ENCODE measurements around the gene ZBTB47. TPM values are rescaled to one million over a fixed set of nuclear protein-coding genes. Genes with fewer than 3 reads are reported as not detected.

The ZBTB47 gene
- total RNA-seq, 2 donors from 2014 or later: 92.4 to 129 TPM

- H3K4me3 ChIP-seq: no peak overlapping the region
- peak overlapping the region; percentile 83 to 87 for H3K27ac ChIP-seq
- peaks cover 0 to 23% of the 10 kb centered on the region in 2 donors for H3K4me1 ChIP-seq
- TF ChIP-seq, protein P1, sequence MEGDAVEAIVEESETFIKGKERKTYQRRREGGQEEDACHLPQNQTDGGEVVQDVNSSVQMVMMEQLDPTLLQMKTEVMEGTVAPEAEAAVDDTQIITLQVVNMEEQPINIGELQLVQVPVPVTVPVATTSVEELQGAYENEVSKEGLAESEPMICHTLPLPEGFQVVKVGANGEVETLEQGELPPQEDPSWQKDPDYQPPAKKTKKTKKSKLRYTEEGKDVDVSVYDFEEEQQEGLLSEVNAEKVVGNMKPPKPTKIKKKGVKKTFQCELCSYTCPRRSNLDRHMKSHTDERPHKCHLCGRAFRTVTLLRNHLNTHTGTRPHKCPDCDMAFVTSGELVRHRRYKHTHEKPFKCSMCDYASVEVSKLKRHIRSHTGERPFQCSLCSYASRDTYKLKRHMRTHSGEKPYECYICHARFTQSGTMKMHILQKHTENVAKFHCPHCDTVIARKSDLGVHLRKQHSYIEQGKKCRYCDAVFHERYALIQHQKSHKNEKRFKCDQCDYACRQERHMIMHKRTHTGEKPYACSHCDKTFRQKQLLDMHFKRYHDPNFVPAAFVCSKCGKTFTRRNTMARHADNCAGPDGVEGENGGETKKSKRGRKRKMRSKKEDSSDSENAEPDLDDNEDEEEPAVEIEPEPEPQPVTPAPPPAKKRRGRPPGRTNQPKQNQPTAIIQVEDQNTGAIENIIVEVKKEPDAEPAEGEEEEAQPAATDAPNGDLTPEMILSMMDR (IDR thresholded peaks at IDR 0.05): no peak
- H3K9me3 ChIP-seq: no peaks in the 10 kb centered on the region
- no peaks in the 10 kb centered on the region for H3K36me3 ChIP-seq
- no peaks in the 10 kb centered on the region for H3K27me3 ChIP-seq
- DNase-seq (ENCODE audit: low spot score): no peak
Measured at GRCh38 chr3:42684632-42685362, 31.3 kb downstream of the ZBTB47 start.

DNA sequence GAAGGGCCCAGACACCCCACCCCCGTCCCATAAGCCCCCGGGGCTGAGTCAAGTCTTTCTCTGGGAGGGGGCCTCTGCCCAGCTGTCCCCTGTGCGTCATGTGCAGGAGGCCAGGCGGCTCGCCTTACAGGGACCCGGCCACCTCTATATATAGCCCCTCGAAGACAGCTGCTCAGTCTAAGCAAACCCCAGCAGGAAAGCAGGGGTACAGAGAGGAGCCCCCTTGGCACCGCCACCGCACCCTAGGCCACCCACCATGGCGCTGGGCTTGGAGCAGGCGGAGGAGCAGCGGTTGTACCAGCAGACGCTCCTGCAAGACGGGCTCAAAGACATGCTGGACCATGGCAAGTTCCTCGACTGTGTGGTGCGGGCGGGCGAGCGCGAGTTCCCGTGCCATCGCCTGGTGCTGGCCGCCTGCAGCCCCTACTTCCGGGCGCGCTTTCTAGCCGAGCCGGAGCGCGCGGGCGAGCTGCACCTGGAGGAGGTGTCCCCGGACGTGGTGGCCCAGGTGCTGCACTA is 31.9 kb downstream of the ZBTB47 start, which contains the start of gene KLHL40:
KLHL40 (plus strand) TSS at position 175 of the 519 bp plus-strand sequence; CDS start at position 257, 82 bp downstream.
- no peaks in the 10 kb centered on the region for H3K9me3 ChIP-seq
- no peaks in the 10 kb centered on the region for H3K36me3 ChIP-seq
- peaks cover 0 to 23% of the 10 kb centered on the region in 2 donors for H3K4me1 ChIP-seq
- peak within 1 kb of the TSS; percentile 83 to 87 for H3K27ac ChIP-seq
- peak within 1 kb of the TSS in 1 of 2 donors; percentile 22 for H3K4me3 ChIP-seq
- TF ChIP-seq, protein P1 (IDR thresholded peaks at IDR 0.05): no peak
- no peak for DNase-seq (ENCODE audit: low spot score)
- H3K27me3 ChIP-seq: no peaks in the 10 kb centered on the region

DNA sequence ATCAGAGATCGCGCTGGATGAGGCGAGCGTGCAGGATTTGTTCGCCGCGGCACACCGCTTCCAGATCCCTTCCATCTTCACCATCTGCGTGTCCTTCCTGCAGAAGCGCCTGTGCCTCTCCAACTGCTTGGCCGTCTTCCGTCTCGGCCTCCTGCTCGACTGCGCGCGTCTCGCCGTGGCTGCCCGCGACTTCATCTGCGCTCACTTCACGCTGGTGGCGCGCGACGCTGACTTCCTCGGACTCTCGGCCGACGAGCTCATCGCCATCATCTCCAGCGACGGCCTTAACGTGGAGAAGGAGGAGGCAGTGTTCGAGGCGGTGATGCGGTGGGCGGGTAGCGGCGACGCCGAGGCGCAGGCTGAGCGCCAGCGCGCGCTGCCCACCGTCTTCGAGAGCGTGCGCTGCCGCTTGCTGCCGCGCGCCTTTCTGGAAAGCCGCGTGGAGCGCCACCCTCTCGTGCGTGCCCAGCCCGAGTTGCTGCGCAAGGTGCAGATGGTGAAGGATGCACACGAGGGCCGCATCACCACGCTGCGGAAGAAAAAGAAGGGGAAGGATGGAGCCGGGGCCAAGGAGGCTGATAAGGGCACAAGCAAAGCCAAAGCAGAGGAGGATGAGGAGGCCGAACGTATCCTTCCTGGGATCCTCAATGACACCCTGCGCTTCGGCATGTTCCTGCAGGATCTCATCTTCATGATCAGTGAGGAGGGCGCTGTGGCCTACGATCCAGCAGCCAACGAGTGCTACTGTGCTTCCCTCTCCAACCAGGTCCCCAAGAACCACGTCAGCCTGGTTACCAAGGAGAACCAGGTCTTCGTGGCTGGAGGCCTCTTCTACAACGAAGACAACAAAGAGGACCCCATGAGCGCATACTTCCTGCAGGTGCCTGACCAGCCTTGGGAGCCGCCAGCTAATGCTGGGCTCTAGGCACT is 32.7 kb downstream of the ZBTB47 start:
- H3K4me1 ChIP-seq: peaks cover 0 to 23% of the 10 kb centered on the region in 2 donors
- peak overlapping the region; percentile 83 to 87 for H3K27ac ChIP-seq
- no peaks in the 10 kb centered on the region for H3K36me3 ChIP-seq
- H3K9me3 ChIP-seq: no peaks in the 10 kb centered on the region
- H3K27me3 ChIP-seq: no peaks in the 10 kb centered on the region
- no peak for DNase-seq (ENCODE audit: low spot score)
- TF ChIP-seq, protein P1 (IDR thresholded peaks at IDR 0.05): no peak
- peak overlapping the region in 1 of 2 donors; percentile 22 for H3K4me3 ChIP-seq

DNA sequence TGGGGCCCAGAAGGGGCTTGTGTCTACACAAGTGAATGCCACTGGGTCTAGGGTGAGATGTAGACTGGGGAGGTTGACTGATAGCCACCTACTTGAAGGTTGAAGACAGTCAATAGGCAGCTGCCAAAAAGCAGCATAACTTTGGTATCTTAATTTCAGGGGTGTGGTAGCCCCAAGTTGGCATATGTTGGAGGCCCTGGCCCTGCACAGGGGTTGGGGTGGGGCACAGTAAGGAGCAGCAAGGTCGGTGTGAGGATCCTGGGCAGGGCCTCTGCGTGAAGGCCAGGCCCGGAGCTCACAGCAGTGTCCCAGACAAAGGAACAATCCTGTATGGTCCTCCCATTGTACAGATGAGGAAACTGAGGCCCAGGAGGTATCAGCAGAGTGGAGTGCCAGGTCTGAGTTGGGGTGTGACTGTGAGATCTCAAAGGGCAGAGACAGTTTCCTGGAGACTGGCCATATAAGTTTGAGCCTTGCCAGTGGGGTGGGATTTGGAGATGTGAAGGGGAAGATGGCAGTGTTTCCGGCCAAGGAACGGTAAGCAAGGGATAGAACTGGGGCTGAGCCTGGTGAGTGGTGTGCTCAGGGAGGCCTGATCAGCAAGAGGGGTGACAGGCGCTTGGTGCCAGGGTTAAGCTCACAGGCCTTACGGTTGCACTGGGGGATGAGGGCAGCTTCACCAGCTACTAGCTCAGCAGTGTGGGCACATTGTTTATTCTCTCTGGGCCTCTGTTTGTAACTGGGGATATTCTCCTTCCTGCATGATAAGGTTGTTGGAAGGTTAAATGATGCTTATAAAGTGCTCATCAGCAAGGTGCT is 33.5 kb downstream of the ZBTB47 start:
- Histone ChIP-seq H3K4me3 (no peak overlapping the region), H3K27me3 (no peaks in the 10 kb centered on the region), H3K27ac (no peak overlapping the region), H3K4me1 (peaks cover 0 to 23% of the 10 kb centered on the region in 2 donors), H3K36me3 (no peaks in the 10 kb centered on the region), H3K9me3 (no peaks in the 10 kb centered on the region)
- TF ChIP-seq, protein P1 (IDR thresholded peaks at IDR 0.05): no peak
- no peak for DNase-seq (ENCODE audit: low spot score)

DNA sequence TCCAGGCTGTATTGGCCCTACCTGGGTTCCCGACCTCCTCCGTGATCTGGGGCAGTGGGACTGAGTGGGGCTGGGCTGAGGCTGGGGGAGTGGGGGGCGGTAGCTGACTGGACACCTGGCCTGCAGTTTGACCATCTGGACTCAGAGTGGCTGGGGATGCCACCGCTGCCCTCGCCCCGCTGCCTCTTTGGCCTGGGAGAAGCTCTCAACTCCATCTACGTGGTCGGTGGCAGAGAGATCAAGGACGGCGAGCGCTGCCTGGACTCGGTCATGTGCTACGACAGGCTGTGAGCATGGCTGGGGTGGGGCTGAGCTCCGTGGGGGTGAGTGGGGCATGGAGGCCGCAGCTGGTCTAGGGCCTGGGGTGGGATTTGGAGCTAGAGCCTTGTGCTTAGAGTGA is 34.5 kb downstream of the ZBTB47 start:
- no peaks in the 10 kb centered on the region for H3K36me3 ChIP-seq
- TF ChIP-seq, protein P1 (IDR thresholded peaks at IDR 0.05): no peak
- no peaks in the 10 kb centered on the region for H3K9me3 ChIP-seq
- peaks cover 0 to 23% of the 10 kb centered on the region in 2 donors for H3K4me1 ChIP-seq
- no peak overlapping the region for H3K27ac ChIP-seq
- H3K27me3 ChIP-seq: no peaks in the 10 kb centered on the region
- no peak overlapping the region for H3K4me3 ChIP-seq
- DNase-seq (ENCODE audit: low spot score): no peak
